CD14-positive monocyte (primary cell): ENCODE data around the gene USP34. TPM values are rescaled to one million over a fixed set of nuclear protein-coding genes. Genes with fewer than 3 reads are reported as not detected.

ENCODE experiments used
- DNase-seq, 3 donors: peaks; one replicate each; pipeline ENCODE4 v3.0.0-alpha.2; 2011 to 2022
- H2AFZ ChIP-seq: 2 replicates; pipeline ENCODE4 v1.6.0; 2012; ENCODE audit warnings: mild to moderate bottlenecking, low read depth, low read length, inconsistent platforms; ENCODE audit not compliant: insufficient read depth, poor library complexity, severe bottlenecking
- H3K27ac ChIP-seq, 2 donors: 1 replicate in 1 of 2; 2 replicates in 1 of 2; pipeline ENCODE4 v1.5.1; 2012 to 2013; ENCODE audit warnings: low read length in 2 of 2, control low read depth in 1 of 2, inconsistent platforms in 1 of 2, low read depth in 1 of 2, mild to moderate bottlenecking in 1 of 2
- H3K27me3 ChIP-seq, 2 donors: one replicate each; pipeline versions ENCODE4 v1.6.0 to v1.6.1; 2011 to 2013; ENCODE audit warnings: low read length in 2 of 2; ENCODE audit not compliant: control insufficient read depth in 2 of 2, insufficient read depth in 2 of 2
- H3K36me3 ChIP-seq, 2 donors: replicated peaks in 1 of 2; 1 replicate in 1 of 2; 2 replicates in 1 of 2; pipeline versions ENCODE4 v1.5.1 to v1.6.1; 2012 to 2013; ENCODE audit warnings: low read length in 2 of 2, control low read depth in 1 of 2, inconsistent platforms in 1 of 2, mild to moderate bottlenecking in 1 of 2; ENCODE audit not compliant: insufficient read depth in 2 of 2, control insufficient read depth in 1 of 2
- H3K4me1 ChIP-seq, 2 donors: 1 replicate in 1 of 2; 2 replicates in 1 of 2; pipeline versions ENCODE4 v1.5.1 to v1.6.1; 2012 to 2013; ENCODE audit warnings: low read length in 2 of 2, control low read depth in 1 of 2, inconsistent platforms in 1 of 2, mild to moderate bottlenecking in 1 of 2, moderate library complexity in 1 of 2; ENCODE audit not compliant: insufficient read depth in 2 of 2, control insufficient read depth in 1 of 2
- H3K4me2 ChIP-seq: replicated peaks from 2 replicates; pipeline ENCODE3; 2012; ENCODE audit warnings: low read length, moderate library complexity, mild to moderate bottlenecking; ENCODE audit not compliant: poor library complexity, severe bottlenecking; ENCODE audit errors: extremely low read depth
- H3K4me3 ChIP-seq, 3 experiments: fragments of 200-600 bp in 1 of 3; sonication (generic) in 1 of 3; replicated peaks in 1 of 3; 1 replicate in 2 of 3; 2 replicates in 1 of 3; pipeline ENCODE4 v1.5.1; 2011 to 2013; ENCODE audit warnings: low read length in 3 of 3, mild to moderate bottlenecking in 3 of 3, control low read depth in 2 of 3, low read depth in 2 of 3, inconsistent platforms in 1 of 3, moderate library complexity in 1 of 3
- H3K79me2 ChIP-seq: 2 replicates; pipeline ENCODE4 v1.6.0; 2012; ENCODE audit warnings: mild to moderate bottlenecking, control low read depth, inconsistent platforms, low read length, moderate library complexity; ENCODE audit not compliant: insufficient read depth
- H3K9ac ChIP-seq: 2 replicates; pipeline ENCODE4 v1.6.0; 2017; ENCODE audit warnings: low read length, mild to moderate bottlenecking; ENCODE audit not compliant: insufficient read depth, poor library complexity, severe bottlenecking
- H3K9me3 ChIP-seq, 2 donors: replicated peaks in 1 of 2; 1 replicate in 1 of 2; 2 replicates in 1 of 2; pipeline versions ENCODE4 v1.5.1 to v1.6.1; 2012 to 2013; ENCODE audit warnings: low read length in 2 of 2, control low read depth in 1 of 2; ENCODE audit not compliant: control insufficient read depth in 1 of 2, insufficient read depth in 1 of 2
- H4K20me1 ChIP-seq: 2 replicates; pipeline ENCODE4 v1.6.0; 2012; ENCODE audit warnings: mild to moderate bottlenecking, low read length, control low read depth, moderate library complexity; ENCODE audit not compliant: insufficient read depth
- H3K27ac Mint-ChIP-seq, 7 donors: one replicate each; pipeline ENCODE4 v1.8.0; 2020; ENCODE audit warnings: mild to moderate bottlenecking in 7 of 7, mixed read lengths in 7 of 7, moderate library complexity in 6 of 7, inconsistent platforms in 2 of 7
- H3K27me3 Mint-ChIP-seq, 3 donors: one replicate each; pipeline ENCODE4 v1.8.0; 2021 to 2022; ENCODE audit warnings: low read depth in 3 of 3, mild to moderate bottlenecking in 3 of 3, mixed read lengths in 3 of 3, moderate library complexity in 3 of 3, inconsistent platforms in 1 of 3
- H3K36me3 Mint-ChIP-seq, 2 donors: one replicate each; pipeline ENCODE4 v1.8.0; 2020; ENCODE audit warnings: mixed read lengths in 2 of 2, inconsistent platforms in 1 of 2, mild to moderate bottlenecking in 1 of 2
- H3K4me1 Mint-ChIP-seq: one replicate; pipeline ENCODE4 v1.8.0; 2020; ENCODE audit warnings: mild to moderate bottlenecking, mixed read lengths
- H3K4me3 Mint-ChIP-seq, 2 donors: one replicate each; pipeline ENCODE4 v1.8.0; 2020; ENCODE audit warnings: mild to moderate bottlenecking in 2 of 2, mixed read lengths in 2 of 2, moderate library complexity in 1 of 2
- H3K9me3 Mint-ChIP-seq, 7 donors: one replicate each; pipeline ENCODE4 v1.8.0; 2020 to 2022; ENCODE audit warnings: mixed read lengths in 7 of 7, mild to moderate bottlenecking in 6 of 7, moderate library complexity in 6 of 7, inconsistent platforms in 2 of 7
- CTCF ChIP-seq: fragments of 200-600 bp; IDR thresholded peaks from one replicate; pipeline ENCODE4 v1.8.0; 2022; ENCODE audit warnings: antibody characterized with exemption, mild to moderate bottlenecking
- WGBS: methylation state at CpG from one replicate; pipeline ENCODE4 v1.1.5; 2013; ENCODE audit warnings: missing lambda C conversion rate; ENCODE audit not compliant: insufficient coverage; 5-methylcytosine and 5-hydroxymethylcytosine counted together
- intact Hi-C, 2 donors: fragments of 100-400 bp; cut with micrococcal nuclease; formaldehyde crosslinking; loops; one replicate each; pipeline versions ENCODE4 v1.15.0 to v1.15.1; 2023
- polyA plus RNA-seq, 3 donors: library from polyadenylated mRNA; depleted of rRNA in 1 of 3; unstranded in 2 of 3; stranded (reverse) in 1 of 3; fragments of 300-500 nt in 2 of 3; fragments of >200 nt in 1 of 3; fragmentation: Illumina TruSeq in 2 of 3; gene quantifications; 1 replicate in 2 of 3; 2 replicates in 1 of 3; pipeline ENCODE4 v1.2.3, GENCODE V29; 2012 to 2021

The USP34 gene
- polyA plus RNA-seq, 3 donors: 2.8 to 47.2 (median 5.9) TPM

- intact Hi-C loops: no loop called here
- no peak overlapping the region for H2AFZ ChIP-seq
- H3K27me3 Mint-ChIP-seq: no peaks in the 10 kb centered on the region
- no peak overlapping the region for H3K4me2 ChIP-seq
- H3K4me3 Mint-ChIP-seq: no peak overlapping the region
- H3K4me1 ChIP-seq: peaks cover 33 to 43% of the 10 kb centered on the region in 2 donors
- H3K27ac ChIP-seq: no peak overlapping the region
- H3K4me3 ChIP-seq: no peak overlapping the region
- no CpG with 5 or more reads among the region's 3 CpGs for WGBS
- DNase-seq: no peak
- H3K36me3 Mint-ChIP-seq: no peaks in the 10 kb centered on the region
- no peaks in the 10 kb centered on the region for H3K36me3 ChIP-seq
- no peak overlapping the region for H3K9ac ChIP-seq
- no peaks in the 10 kb centered on the region for H3K9me3 ChIP-seq
- peaks cover 97% of the 10 kb centered on the region for H3K79me2 ChIP-seq
- peaks cover 0 to 5% (median 0%) of the 10 kb centered on the region in 7 donors for H3K9me3 Mint-ChIP-seq
- TF ChIP-seq CTCF: no peak
- H3K27ac Mint-ChIP-seq: peak overlapping the region in 1 of 7 donors; percentile 14
- H4K20me1 ChIP-seq: peaks cover 95% of the 10 kb centered on the region
- peaks cover 48% of the 10 kb centered on the region for H3K4me1 Mint-ChIP-seq
- no peaks in the 10 kb centered on the region for H3K27me3 ChIP-seq
Measured at GRCh38 chr2:61432990-61433389, 37.9 kb downstream of the USP34 start.

- Mint-ChIP-seq H3K27me3 (no peaks in the 10 kb centered on the region), H3K4me3 (no peak overlapping the region), H3K36me3 (no peaks in the 10 kb centered on the region), H3K9me3 (peaks cover 0 to 5% (median 0%) of the 10 kb centered on the region in 7 donors), H3K27ac (peak overlapping the region in 2 of 7 donors; percentile 10 to 36), H3K4me1 (peaks cover 49% of the 10 kb centered on the region)
- no peaks in the 10 kb centered on the region for H3K27me3 ChIP-seq
- no peak overlapping the region for H2AFZ ChIP-seq
- H3K9me3 ChIP-seq: no peaks in the 10 kb centered on the region
- no peak for DNase-seq
- H3K4me3 ChIP-seq: no peak overlapping the region
- H3K4me1 ChIP-seq: peaks cover 36 to 43% of the 10 kb centered on the region in 2 donors
- peak overlapping the region in 1 of 2 donors; percentile 14 for H3K27ac ChIP-seq
- H3K36me3 ChIP-seq: no peaks in the 10 kb centered on the region
- no CpG with 5 or more reads among the region's 5 CpGs for WGBS
- no peak overlapping the region for H3K9ac ChIP-seq
- no peak for TF ChIP-seq CTCF
- H4K20me1 ChIP-seq: peaks cover 97% of the 10 kb centered on the region
- H3K4me2 ChIP-seq: no peak overlapping the region
- intact Hi-C loops: no loop called here
- H3K79me2 ChIP-seq: peaks cover 99% of the 10 kb centered on the region
Measured at GRCh38 chr2:61431345-61431744, 39.5 kb downstream of the USP34 start.
